GM12878 (cell line): ENCODE data around the gene USP28. TPM values are rescaled to one million over a fixed set of nuclear protein-coding genes. Genes with fewer than 3 reads are reported as not detected.
A peak's percentile ranks its signal among the peaks of the same experiment; 100 is the strongest.

Source experiments
- ATAC-seq: fragments of 200-7000 bp; cut with Tn5 transposase; 3 replicates; pipeline ENCODE4 v1.9.1; 2020; ENCODE audit warnings: mild to moderate bottlenecking, moderate library complexity
- BruUV-seq: library from RNA; stranded (reverse); fragments of 400-500 nt; replicated peaks from 2 replicates; lab custom pipeline; 2021; lab: Mats Ljungman, UMichigan
- CTCF ChIA-PET: fragments of 300-600 bp; sonication (Branson Sonifier 250); formaldehyde crosslinking; extraction: SDS; loops from one replicate; lab custom pipeline; 2021; ENCODE audit warnings: inconsistent platforms; lab: Yijun Ruan, JAX
- POLR2A ChIA-PET: fragments of 350-600 bp; formaldehyde crosslinking; extraction: SDS; loops from one replicate; lab custom pipeline; 2021; ENCODE audit warnings: inconsistent platforms; lab: Charles Lee
- RAD21 ChIA-PET: fragments of 300-600 bp; sonication (Branson Sonifier 250); formaldehyde crosslinking; loops from one replicate; lab custom pipeline; 2023; ENCODE audit warnings: antibody characterized with exemption; ENCODE audit not compliant: unreplicated experiment; lab: Charles Lee
- SMC1A ChIA-PET: fragments of 300-600 bp; sonication (Branson Sonifier 250); formaldehyde crosslinking; loops from one replicate; lab custom pipeline; 2023; ENCODE audit not compliant: unreplicated experiment, uncharacterized antibody; lab: Charles Lee
- DNase-seq: peaks from one replicate; pipeline ENCODE4 v3.0.0-alpha.2; 2011; ENCODE audit warnings: low read depth, low spot score
- FAIRE-seq: peaks from 3 replicates; lab custom pipeline; 2011; peaks lifted over from hg19 to GRCh38; lab: Jason Lieb, UNC
- H2AFZ ChIP-seq: 2 replicates; pipeline ENCODE4 v1.6.0; 2011; ENCODE audit warnings: low read depth, low read length, control low read depth; ENCODE audit not compliant: control insufficient read depth
- H3K27ac ChIP-seq: 2 replicates; pipeline ENCODE4 v1.5.1; 2011; ENCODE audit warnings: control low read depth; ENCODE audit not compliant: control insufficient read depth, insufficient read depth
- H3K27me3 ChIP-seq, 2 experiments: replicated peaks in 1 of 2; 2 replicates each; pipeline versions ENCODE4 v1.6.0 to v1.6.1; 2011; ENCODE audit warnings: low read length in 1 of 2; ENCODE audit not compliant: control insufficient read depth in 2 of 2, insufficient read depth in 2 of 2
- H3K36me3 ChIP-seq, 2 experiments: 2 replicates each; pipeline ENCODE4 v1.5.1; 2011; ENCODE audit warnings: low read length in 1 of 2; ENCODE audit not compliant: control insufficient read depth in 2 of 2, insufficient read depth in 2 of 2
- H3K4me1 ChIP-seq: 2 replicates; pipeline ENCODE4 v1.6.1; 2011; ENCODE audit warnings: mild to moderate bottlenecking, low read length, moderate library complexity, mixed read lengths; ENCODE audit not compliant: control insufficient read depth, insufficient read depth
- H3K4me2 ChIP-seq: 2 replicates; pipeline ENCODE4 v1.6.0; 2011; ENCODE audit warnings: control low read depth; ENCODE audit not compliant: control insufficient read depth, insufficient read depth
- H3K4me3 ChIP-seq: fragments of 200-600 bp; sonication (generic); 2 replicates; pipeline ENCODE4 v1.5.1; 2016
- H3K79me2 ChIP-seq: 2 replicates; pipeline ENCODE4 v1.6.0; 2011; ENCODE audit warnings: low read length; ENCODE audit not compliant: control insufficient read depth, insufficient read depth
- H3K9ac ChIP-seq: 2 replicates; pipeline ENCODE4 v1.8.0; 2011; ENCODE audit warnings: low read length, control low read depth, mixed read lengths; ENCODE audit not compliant: control insufficient read depth, insufficient read depth
- H3K9me3 ChIP-seq: replicated peaks from 3 replicates; pipeline ENCODE4 v1.5.1; 2011; ENCODE audit warnings: mild to moderate bottlenecking, low read length; ENCODE audit not compliant: control insufficient read depth, insufficient read depth
- H4K20me1 ChIP-seq: 2 replicates; pipeline ENCODE4 v1.6.0; 2011; ENCODE audit not compliant: control insufficient read depth, insufficient read depth
- BRCA1 ChIP-seq: IDR thresholded peaks from 2 replicates; pipeline ENCODE4 v1.6.1; 2011; ENCODE audit warnings: low read depth, low read length, improper control_type of control experiment
- CREB1 ChIP-seq: IDR thresholded peaks from 2 replicates; pipeline ENCODE4 v1.6.1; 2012; ENCODE audit warnings: low read depth, mild to moderate bottlenecking, inconsistent platforms
- MLLT1 ChIP-seq: fragments of 450-650 bp; IDR thresholded peaks from 2 replicates; pipeline ENCODE4 v1.6.1; 2016; ENCODE audit warnings: mild to moderate bottlenecking
- NBN ChIP-seq: fragments of 450-650 bp; IDR thresholded peaks from 2 replicates; pipeline ENCODE4 v1.6.1; 2016
- POLR2A ChIP-seq: IDR thresholded peaks from 2 replicates; pipeline ENCODE4 v1.6.1; 2011; ENCODE audit warnings: low read depth, mild to moderate bottlenecking, low read length
- SMAD1 ChIP-seq: fragments of 450-650 bp; IDR thresholded peaks from 2 replicates; pipeline ENCODE4 v1.6.1; 2018; ENCODE audit warnings: mild to moderate bottlenecking, low read depth; ENCODE audit not compliant: partially characterized antibody
- SMARCA5 ChIP-seq: fragments of 450-650 bp; IDR thresholded peaks from 2 replicates; pipeline ENCODE4 v1.6.1; 2017; ENCODE audit warnings: mild to moderate bottlenecking
- TAF1 ChIP-seq: IDR thresholded peaks from 2 replicates; pipeline ENCODE4 v1.6.1; 2011; ENCODE audit warnings: mild to moderate bottlenecking, low read depth, low read length, borderline replicate concordance
- ZNF384 ChIP-seq: IDR thresholded peaks from 2 replicates; pipeline ENCODE4 v1.6.1; 2012; ENCODE audit warnings: low read depth, mild to moderate bottlenecking, low read length, improper control_type of control experiment, borderline replicate concordance
- WGBS: methylation state at CpG from one replicate; pipeline ENCODE4 v1.1.6; 2016; ENCODE audit warnings: low lambda C conversion rate; ENCODE audit not compliant: insufficient replicate concordance, insufficient coverage; ENCODE audit errors: missing lambda C conversion rate; 5-methylcytosine and 5-hydroxymethylcytosine counted together
- in situ Hi-C: fragments of 300-500 bp; cut with MboI; formaldehyde crosslinking; loops from 9 replicates; pipeline ENCODE4 v1.14.3; 2018; ENCODE audit warnings: mixed read lengths
- intact Hi-C: fragments of 100-400 bp; cut with micrococcal nuclease; formaldehyde crosslinking; loops from one replicate; pipeline ENCODE4 v1.14.2; 2022; ENCODE audit not compliant: unreplicated experiment
- polyA plus RNA-seq, 11 experiments: library from polyadenylated mRNA; depleted of rRNA in 4 of 11; unstranded in 6 of 11; stranded (reverse) in 5 of 11; fragments of >200 nt; fragmentation: Nextera tagmentation in 4 of 11; fragmentation: Illumina TruSeq in 1 of 11; extraction: Ambion mirVana in 4 of 11; extraction: Trizol in 1 of 11; gene quantifications; 1 replicate in 1 of 11; 2 replicates in 10 of 11; pipeline versions ENCODE4 v1.2.1 to v1.2.3, GENCODE V29; 2011 to 2016; ENCODE audit warnings: inconsistent platforms in 2 of 11, missing spikeins in 2 of 11, low read depth in 1 of 11
- total RNA-seq, 4 experiments: library from RNA; depleted of rRNA in 3 of 4; stranded (reverse); fragments of >200 nt in 3 of 4; fragmentation: Illumina TruSeq in 1 of 4; extraction: Trizol in 1 of 4; gene quantifications; 2 replicates each; pipeline versions ENCODE4 v1.2.1 to v1.2.3, GENCODE V29; 2013 to 2021
- TF ChIP-seq, protein P1 (sequence below): fragments of 450-650 bp; IDR thresholded peaks from 2 replicates; pipeline ENCODE4 v1.6.1; 2016; ENCODE audit warnings: mild to moderate bottlenecking, moderate library complexity, borderline replicate concordance

The USP28 gene
- total and polyA plus RNA-seq, 10 of the 15 experiments (the other 5 are each of a cell fraction or from before 2014, with no cell fraction given), result 2.8 to 60.4 (median 24.1) TPM

- peak overlapping the region; percentile 90 for H2AFZ ChIP-seq
- ChIA-PET CTCF (interaction anchor here (0.6 to 1.1 kb wide), 2 partner anchors 20 to 631 kb away, joined by 3 read pairs; no protein-coding TSS in a partner anchor), RAD21 (no interaction called here), POLR2A (interaction anchor here (0.6 to 1.7 kb wide), 6 partner anchors 18 to 285 kb away, joined by 3 to 8 read pairs (median 4); no protein-coding TSS in a partner anchor), SMC1A (interaction anchor here (1.1 to 1.9 kb wide), 3 partner anchors 14 to 36 kb away, joined by 3 to 6 read pairs (median 5); no protein-coding TSS in a partner anchor)
- in situ Hi-C loops (no loop called here), intact Hi-C loops (no loop called here)
- H3K9ac ChIP-seq, result peak overlapping the region; percentile 87
- FAIRE-seq (no peak), ATAC-seq (peak; percentile 30; the same call in 2 of the 3 replicates), DNase-seq (no peak)
- peaks cover 19% of the 10 kb centered on the region for H3K79me2 ChIP-seq
- H3K4me1 ChIP-seq, result peaks cover 17% of the 10 kb centered on the region
- no peaks in the 10 kb centered on the region for H4K20me1 ChIP-seq
- H3K27ac ChIP-seq, result peak overlapping the region; percentile 84
- no peaks in the 10 kb centered on the region; the same call in 1 of the 3 replicates for H3K9me3 ChIP-seq
- H3K27me3 ChIP-seq, result no peaks in the 10 kb centered on the region
- WGBS, result 77% methylated on average over 21 of the region's 24 CpGs
- peak overlapping the region; percentile 77 for H3K4me2 ChIP-seq
- TF ChIP-seq NBN (peak; percentile 69; the same call in 1 of the 2 replicates), MLLT1 (peak; percentile 93), SMARCA5 (no peak), BRCA1 (no peak), POLR2A (0 out of 2 replicates have a peak, but pooled peaks have one; percentile 23), SMAD1 (peak; percentile 3), TAF1 (no peak), ZNF384 (peak; percentile 30; the same call in 1 of the 2 replicates), CREB1 (0 out of 2 replicates have a peak, but pooled peaks have one; percentile 2)
- TF ChIP-seq, protein P1, sequence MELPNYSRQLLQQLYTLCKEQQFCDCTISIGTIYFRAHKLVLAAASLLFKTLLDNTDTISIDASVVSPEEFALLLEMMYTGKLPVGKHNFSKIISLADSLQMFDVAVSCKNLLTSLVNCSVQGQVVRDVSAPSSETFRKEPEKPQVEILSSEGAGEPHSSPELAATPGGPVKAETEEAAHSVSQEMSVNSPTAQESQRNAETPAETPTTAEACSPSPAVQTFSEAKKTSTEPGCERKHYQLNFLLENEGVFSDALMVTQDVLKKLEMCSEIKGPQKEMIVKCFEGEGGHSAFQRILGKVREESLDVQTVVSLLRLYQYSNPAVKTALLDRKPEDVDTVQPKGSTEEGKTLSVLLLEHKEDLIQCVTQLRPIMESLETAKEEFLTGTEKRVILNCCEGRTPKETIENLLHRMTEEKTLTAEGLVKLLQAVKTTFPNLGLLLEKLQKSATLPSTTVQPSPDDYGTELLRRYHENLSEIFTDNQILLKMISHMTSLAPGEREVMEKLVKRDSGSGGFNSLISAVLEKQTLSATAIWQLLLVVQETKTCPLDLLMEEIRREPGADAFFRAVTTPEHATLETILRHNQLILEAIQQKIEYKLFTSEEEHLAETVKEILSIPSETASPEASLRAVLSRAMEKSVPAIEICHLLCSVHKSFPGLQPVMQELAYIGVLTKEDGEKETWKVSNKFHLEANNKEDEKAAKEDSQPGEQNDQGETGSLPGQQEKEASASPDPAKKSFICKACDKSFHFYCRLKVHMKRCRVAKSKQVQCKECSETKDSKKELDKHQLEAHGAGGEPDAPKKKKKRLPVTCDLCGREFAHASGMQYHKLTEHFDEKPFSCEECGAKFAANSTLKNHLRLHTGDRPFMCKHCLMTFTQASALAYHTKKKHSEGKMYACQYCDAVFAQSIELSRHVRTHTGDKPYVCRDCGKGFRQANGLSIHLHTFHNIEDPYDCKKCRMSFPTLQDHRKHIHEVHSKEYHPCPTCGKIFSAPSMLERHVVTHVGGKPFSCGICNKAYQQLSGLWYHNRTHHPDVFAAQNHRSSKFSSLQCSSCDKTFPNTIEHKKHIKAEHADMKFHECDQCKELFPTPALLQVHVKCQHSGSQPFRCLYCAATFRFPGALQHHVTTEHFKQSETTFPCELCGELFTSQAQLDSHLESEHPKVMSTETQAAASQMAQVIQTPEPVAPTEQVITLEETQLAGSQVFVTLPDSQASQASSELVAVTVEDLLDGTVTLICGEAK, result peak; percentile 13; the same call in 1 of the 2 replicates
- BruUV-seq, result TSS peak; percentile 94
- peak overlapping the region; percentile 68 for H3K4me3 ChIP-seq
- 0 out of 4 replicates have a peak, but pooled peaks cover 0 to 3% of the 10 kb centered on the region in 2 experiments for H3K36me3 ChIP-seq
Measured at GRCh38 chr11:113876074-113876797, 864 bp upstream of the USP28 start.
